Adipocyte (in vitro differentiated cells): Measurements from ENCODE around the gene ALDH8A1.

Experiments used
- DNase-seq: peaks from one replicate; pipeline ENCODE4 v3.0.0-alpha.2; 2015; ENCODE audit warnings: low read depth
- H3K27me3 ChIP-seq: replicated peaks from 2 replicates; pipeline ENCODE4 v1.7.0; 2013; ENCODE audit warnings: mild to moderate bottlenecking, low read length, moderate library complexity; ENCODE audit not compliant: control insufficient read depth, insufficient read depth
- H3K36me3 ChIP-seq: 2 replicates; pipeline ENCODE4 v1.7.0; 2013; ENCODE audit warnings: low read length, mild to moderate bottlenecking, moderate library complexity; ENCODE audit not compliant: control insufficient read depth, insufficient read depth, severe bottlenecking
- H3K4me1 ChIP-seq: 2 replicates; pipeline ENCODE4 v1.7.0; 2013; ENCODE audit warnings: mild to moderate bottlenecking, low read length, moderate library complexity; ENCODE audit not compliant: control insufficient read depth, insufficient read depth
- H3K4me3 ChIP-seq: 2 replicates; pipeline ENCODE4 v1.7.0; 2013; ENCODE audit warnings: mild to moderate bottlenecking, low read length, moderate library complexity
- H3K9ac ChIP-seq: 2 replicates; pipeline ENCODE4 v1.7.0; 2013; ENCODE audit warnings: mild to moderate bottlenecking, low read length, moderate library complexity
- H3K9me3 ChIP-seq: 2 replicates; pipeline ENCODE4 v1.7.0; 2013; ENCODE audit warnings: mild to moderate bottlenecking, low read length, moderate library complexity; ENCODE audit not compliant: control insufficient read depth

Gene ALDH8A1

DNA sequence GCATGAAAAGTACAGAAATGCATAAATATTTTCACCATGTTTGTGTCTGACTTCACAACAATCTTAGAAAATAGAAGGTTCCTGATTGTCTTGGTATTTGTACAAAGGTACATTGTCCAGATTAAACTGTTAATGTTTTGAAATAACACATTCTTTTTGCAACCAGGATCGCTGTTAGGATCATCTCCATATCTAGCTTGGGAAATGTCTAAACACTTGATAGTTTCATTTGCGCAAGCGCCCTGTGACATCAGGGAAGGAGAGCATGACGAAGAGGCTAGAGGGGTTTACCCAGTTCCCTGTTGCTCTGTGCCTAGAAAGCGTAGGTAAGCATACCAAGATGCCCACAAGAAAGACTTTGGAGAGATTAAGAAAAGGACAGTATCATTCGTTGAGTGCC, 19.4 kb downstream of the ALDH8A1 start:
- no peaks in the 10 kb centered on the region for H3K9me3 ChIP-seq
- H3K9ac ChIP-seq: no peak overlapping the region
- H3K27me3 ChIP-seq: no peaks in the 10 kb centered on the region
- H3K4me3 ChIP-seq: no peak overlapping the region
- H3K36me3 ChIP-seq: no peaks in the 10 kb centered on the region
- DNase-seq: no peak
- H3K4me1 ChIP-seq: peaks cover 4% of the 10 kb centered on the region

DNA sequence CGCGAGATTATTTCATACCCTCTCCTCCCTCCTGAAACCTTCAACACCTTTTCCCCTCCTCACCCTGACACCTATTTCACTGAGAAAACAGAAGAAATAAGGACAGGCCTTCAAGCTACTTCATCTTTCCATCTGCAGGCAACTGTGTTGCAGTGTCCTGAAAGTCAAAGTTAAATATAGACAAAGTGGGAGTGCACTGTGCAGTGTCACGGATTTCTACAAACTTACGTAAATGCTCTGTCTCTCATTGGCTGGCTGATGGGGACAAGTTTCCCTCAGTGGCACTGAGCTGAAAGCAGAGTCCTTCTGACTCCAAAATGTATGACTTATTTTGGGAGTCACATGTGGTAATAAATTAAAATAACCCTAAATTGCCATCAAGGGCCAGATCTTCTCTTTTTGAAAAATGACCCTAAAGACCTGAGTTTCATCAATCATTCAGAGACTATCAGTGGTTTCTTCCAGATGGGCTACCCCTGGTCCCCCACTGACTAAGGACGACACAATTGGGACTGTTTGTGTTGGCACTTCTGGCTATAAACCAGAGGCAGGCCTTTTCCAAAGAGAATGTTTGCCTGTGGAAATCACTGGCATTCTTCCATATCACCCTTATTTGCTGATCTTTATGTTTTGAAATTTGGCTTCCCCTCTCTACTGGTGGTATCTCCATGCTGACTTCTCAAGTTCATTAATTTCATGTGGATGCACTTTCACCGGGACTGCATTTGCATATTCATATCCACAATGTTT, 21.6 kb downstream of the ALDH8A1 start:
- Histone ChIP-seq H3K27me3 (no peaks in the 10 kb centered on the region), H3K9me3 (no peaks in the 10 kb centered on the region), H3K4me3 (no peak overlapping the region), H3K36me3 (no peaks in the 10 kb centered on the region), H3K9ac (no peak overlapping the region), H3K4me1 (peaks cover 4% of the 10 kb centered on the region)
- no peak for DNase-seq

DNA sequence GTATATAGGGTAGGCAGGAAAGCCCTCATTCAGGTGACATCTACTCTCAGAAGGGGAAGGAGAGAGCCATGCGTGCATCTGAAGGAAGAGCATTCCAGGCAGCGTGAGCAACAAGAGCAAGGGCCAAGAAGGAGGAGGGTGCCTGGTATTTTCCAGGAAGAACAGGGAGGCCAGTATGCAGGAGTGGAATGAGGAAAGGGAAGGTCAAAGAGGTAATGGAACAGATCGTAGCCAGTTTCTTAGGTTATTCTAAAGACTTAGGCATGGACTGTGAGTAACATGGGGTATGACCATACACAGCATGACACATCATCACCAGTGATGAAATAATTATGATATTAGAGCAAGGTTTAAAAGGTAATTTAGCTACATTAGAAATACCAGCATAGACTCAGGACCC, 24.1 kb downstream of the ALDH8A1 start:
- H3K9ac ChIP-seq: no peak overlapping the region
- no peak for DNase-seq
- no peaks in the 10 kb centered on the region for H3K36me3 ChIP-seq
- peaks cover 4% of the 10 kb centered on the region for H3K4me1 ChIP-seq
- no peak overlapping the region for H3K4me3 ChIP-seq
- no peaks in the 10 kb centered on the region for H3K9me3 ChIP-seq
- H3K27me3 ChIP-seq: no peaks in the 10 kb centered on the region

DNA sequence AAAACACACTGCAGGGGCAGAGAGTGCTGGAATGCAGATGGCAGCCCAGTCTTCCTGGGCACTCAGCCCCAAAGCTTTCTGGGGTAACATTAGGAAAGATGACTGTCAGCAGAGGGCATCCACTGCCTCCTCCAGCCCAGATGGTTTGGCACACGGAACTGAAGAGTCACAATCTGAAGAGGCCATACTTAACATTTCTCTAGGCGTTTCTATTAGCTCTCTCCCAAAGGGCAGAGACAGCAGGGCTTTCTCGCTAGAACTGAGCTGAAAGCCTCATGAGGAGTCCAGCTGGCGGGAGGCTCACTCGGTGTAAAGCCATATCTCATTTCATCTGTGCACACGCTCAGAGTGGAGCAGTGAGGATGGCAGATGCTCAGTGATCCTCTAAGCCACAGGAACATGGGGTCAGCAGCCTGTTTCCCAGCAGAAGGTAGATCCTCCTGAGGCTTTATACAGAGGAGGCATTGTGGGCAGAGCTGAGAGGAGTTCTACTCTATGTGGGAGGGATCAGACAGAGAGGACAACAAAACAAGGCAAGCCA, 28.1 kb downstream of the ALDH8A1 start:
- no peaks in the 10 kb centered on the region for H3K27me3 ChIP-seq
- no peaks in the 10 kb centered on the region for H3K4me1 ChIP-seq
- no peaks in the 10 kb centered on the region for H3K9me3 ChIP-seq
- no peak overlapping the region for H3K4me3 ChIP-seq
- H3K36me3 ChIP-seq: no peaks in the 10 kb centered on the region
- no peak for DNase-seq
- no peak overlapping the region for H3K9ac ChIP-seq

DNA sequence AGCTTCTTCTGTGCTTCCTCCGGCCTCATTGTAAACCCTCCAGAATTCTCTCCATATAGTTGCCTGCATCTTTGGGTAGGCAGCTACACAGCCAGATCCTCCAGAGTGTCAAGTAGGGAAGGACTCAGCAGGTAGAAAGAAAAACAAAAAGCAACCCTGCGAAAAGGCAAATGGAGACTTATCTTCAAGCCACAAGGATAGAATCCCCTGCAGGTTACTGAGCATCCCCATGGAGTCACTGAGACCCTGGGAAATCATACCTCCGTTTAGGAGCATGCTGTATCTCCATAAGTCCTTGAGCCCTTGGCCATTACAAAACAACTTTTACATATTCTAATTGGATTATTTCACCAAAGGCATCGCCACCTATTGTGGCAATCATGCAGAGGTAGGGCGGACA, 28.6 kb downstream of the ALDH8A1 start:
- Histone ChIP-seq H3K9me3 (no peaks in the 10 kb centered on the region), H3K9ac (no peak overlapping the region), H3K36me3 (no peaks in the 10 kb centered on the region), H3K4me1 (no peaks in the 10 kb centered on the region), H3K27me3 (no peaks in the 10 kb centered on the region), H3K4me3 (no peak overlapping the region)
- no peak for DNase-seq

DNA sequence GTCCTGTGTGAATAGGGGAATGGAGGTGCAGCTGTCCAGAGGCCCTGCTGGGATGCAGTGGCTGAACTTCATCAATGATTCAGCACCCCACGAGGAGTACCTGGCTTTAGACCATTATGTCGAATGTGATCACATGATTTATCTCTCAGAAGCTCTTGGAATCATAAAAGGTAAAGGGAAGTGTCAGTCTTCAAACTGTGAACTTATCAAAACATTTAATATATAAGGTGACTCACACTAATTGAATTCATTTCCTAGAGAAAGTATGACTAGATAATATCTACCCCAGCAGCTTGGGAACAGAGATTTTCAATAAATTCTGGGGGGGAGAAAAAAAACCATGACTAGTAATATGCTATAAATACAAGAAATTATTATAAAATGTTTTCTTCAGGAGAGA, 29.5 kb downstream of the ALDH8A1 start:
- no peak overlapping the region for H3K4me3 ChIP-seq
- no peaks in the 10 kb centered on the region for H3K27me3 ChIP-seq
- H3K4me1 ChIP-seq: no peaks in the 10 kb centered on the region
- no peak for DNase-seq
- no peak overlapping the region for H3K9ac ChIP-seq
- no peaks in the 10 kb centered on the region for H3K36me3 ChIP-seq
- H3K9me3 ChIP-seq: no peaks in the 10 kb centered on the region

DNA sequence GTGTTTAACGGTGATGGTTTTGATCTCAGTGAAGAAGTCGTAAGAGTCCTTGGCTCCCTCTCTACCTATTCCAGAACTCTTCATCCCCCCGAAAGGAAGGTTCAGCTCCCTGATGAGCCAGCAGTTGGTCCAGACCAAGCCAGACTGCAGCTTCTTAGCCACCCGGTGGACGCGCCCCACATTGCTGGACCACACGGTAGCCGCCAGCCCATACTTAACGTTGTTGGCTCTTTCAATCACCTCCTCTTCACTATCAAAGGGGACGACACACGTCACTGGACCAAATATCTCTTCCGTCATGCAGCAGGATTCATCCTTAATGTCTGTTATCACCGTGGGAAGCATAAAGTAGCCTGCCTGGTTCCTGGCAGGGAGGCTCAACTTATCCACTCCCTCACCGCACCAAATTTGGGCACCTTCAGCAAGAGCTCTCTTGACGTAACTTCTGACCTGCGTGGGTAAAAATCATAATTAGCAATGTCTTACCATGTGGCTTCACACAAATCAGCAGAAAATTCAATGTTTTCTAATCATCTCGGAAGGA, 31.4 kb downstream of the ALDH8A1 start:
- no peaks in the 10 kb centered on the region for H3K9me3 ChIP-seq
- no peaks in the 10 kb centered on the region for H3K27me3 ChIP-seq
- no peak for DNase-seq
- no peaks in the 10 kb centered on the region for H3K36me3 ChIP-seq
- H3K4me1 ChIP-seq: no peaks in the 10 kb centered on the region
- H3K4me3 ChIP-seq: no peak overlapping the region
- no peak overlapping the region for H3K9ac ChIP-seq

DNA sequence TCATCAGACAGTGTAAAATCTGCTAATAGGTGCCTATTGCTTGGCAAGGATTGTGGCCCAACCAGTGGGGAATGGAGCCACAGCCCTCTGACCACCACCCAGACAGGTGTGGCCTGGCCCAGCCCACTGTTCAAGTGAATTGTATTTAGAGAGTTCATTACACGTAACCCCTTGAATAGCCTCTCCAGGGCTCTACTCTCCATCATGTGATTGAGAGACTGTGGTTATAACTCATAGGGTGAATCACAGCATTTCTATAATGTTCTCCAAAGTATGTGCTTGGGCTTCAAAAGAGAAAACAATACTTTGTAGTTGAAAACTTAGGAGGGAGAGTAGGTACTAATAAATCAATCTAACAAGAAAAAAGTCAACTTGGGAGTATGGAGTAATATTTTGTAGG, 38.4 kb downstream of the ALDH8A1 start:
- no peaks in the 10 kb centered on the region for H3K36me3 ChIP-seq
- H3K9me3 ChIP-seq: no peaks in the 10 kb centered on the region
- peak; percentile 54 for DNase-seq
- H3K4me1 ChIP-seq: peaks cover 41% of the 10 kb centered on the region
- no peaks in the 10 kb centered on the region for H3K27me3 ChIP-seq
- H3K9ac ChIP-seq: peak overlapping the region; percentile 17
- H3K4me3 ChIP-seq: no peak overlapping the region

DNA sequence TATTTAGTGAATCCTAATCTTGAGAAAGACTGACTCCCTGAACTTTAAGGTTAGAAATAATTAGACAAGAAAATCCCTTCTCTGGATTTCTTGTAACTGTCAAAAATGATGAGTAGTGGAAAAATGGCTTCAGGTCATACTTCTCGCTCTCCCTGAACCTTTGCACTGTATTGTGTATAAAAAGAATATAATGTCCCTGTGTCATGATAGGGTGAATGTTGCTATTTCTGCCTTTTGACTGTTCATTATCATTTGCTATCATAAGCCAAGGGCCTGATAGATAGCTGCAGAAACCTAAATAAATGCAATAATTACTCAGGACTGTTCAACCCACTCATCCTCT, 39.3 kb downstream of the ALDH8A1 start:
- Histone ChIP-seq H3K27me3 (no peaks in the 10 kb centered on the region), H3K9me3 (no peaks in the 10 kb centered on the region), H3K4me1 (peaks cover 41% of the 10 kb centered on the region), H3K4me3 (no peak overlapping the region), H3K36me3 (no peaks in the 10 kb centered on the region), H3K9ac (peak overlapping the region; percentile 88)
- no peak for DNase-seq

DNA sequence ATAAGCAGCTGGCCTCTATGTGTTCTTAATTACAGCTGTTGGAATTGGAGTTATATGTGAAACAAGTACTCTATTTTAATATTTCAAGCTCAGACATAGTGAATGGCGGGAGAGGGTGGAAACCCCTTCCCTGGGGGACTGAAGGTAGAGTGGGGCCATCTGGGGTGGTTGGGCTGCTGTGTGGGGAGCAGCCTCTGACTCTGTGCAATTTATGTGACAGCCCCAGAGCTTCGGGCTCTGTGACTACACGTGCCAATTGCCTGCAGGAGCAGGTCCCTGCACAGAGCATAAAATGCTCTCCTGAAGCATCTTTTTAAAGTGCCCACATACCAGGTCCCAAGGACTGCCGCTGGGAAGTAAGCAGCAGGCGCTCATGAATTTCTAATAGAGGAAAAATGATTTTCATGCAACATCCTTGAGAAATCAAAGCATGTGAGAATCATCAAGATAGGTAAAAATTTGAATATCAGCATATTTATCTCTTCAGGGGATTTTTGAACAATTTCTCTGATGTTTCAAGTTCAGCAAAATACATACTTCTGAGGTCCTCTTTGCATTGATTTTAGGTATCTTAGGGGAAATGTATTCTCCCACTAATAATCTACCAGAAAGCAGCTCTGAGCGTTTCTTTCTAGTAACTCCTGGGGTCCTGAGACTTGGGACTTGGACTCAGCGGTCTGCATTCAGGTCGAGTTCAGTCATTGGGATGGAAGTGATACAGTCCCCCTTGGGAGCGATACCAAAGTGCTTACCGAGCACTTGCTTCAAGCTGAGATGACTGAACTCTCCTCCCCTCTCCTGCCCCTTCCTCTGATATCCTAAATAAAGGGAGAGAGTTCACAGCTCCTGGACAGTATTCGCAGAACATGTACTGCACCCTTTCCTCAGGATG, 40.0 kb downstream of the ALDH8A1 start:
- no peaks in the 10 kb centered on the region for H3K27me3 ChIP-seq
- no peaks in the 10 kb centered on the region for H3K36me3 ChIP-seq
- no peaks in the 10 kb centered on the region for H3K9me3 ChIP-seq
- H3K4me3 ChIP-seq: peak overlapping the region; percentile 72
- H3K9ac ChIP-seq: peak overlapping the region; percentile 88
- peaks cover 41% of the 10 kb centered on the region for H3K4me1 ChIP-seq
- no peak for DNase-seq

DNA sequence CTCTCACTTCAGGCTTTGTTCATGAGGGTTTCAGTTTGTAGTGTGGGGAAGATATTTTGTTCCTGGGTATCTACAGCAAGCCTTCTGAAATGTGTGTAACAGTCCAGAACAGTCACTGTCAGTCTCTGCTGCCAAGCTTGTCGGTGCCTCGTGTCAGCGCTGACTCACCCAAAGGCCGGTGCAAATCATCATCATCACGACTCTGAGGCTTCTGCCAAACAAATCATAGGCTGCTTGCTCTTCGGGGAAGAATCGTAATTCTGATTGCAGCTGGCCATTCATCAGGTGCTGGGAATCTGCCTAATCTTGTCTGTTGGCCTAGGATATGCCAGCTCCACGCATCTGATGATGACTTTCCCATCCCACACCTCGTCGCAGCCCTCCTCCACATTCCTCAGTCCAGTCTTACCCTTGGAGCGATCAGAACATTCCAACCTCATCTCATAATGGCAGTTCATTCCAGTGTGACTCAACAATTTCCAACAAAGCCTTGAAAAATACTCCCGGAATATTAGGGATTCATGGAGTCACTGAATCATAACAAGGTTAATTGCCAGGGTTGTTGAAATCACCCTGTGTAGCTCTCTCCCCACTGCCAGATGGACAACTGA, 40.9 kb downstream of the ALDH8A1 start:
- peak; percentile 91 for DNase-seq
- H3K9me3 ChIP-seq: no peaks in the 10 kb centered on the region
- H3K4me3 ChIP-seq: peak overlapping the region; percentile 72
- H3K9ac ChIP-seq: peak overlapping the region; percentile 88
- H3K4me1 ChIP-seq: peaks cover 41% of the 10 kb centered on the region
- no peaks in the 10 kb centered on the region for H3K27me3 ChIP-seq
- no peaks in the 10 kb centered on the region for H3K36me3 ChIP-seq
